GM21367 (cell line): ENCODE results near the gene TACSTD2.
A peak's percentile ranks its signal among the peaks of the same experiment; 100 is the strongest.
"Not testable (repeated sequence)": the region's sequence is repeated elsewhere in the genome, so short reads cannot be mapped to it uniquely, and the experiment has no call there.

ENCODE experiments used
- ATAC-seq: cut with Tn5 transposase; IDR thresholded peaks from one replicate; pipeline ENCODE4 v1.9.1; 2021; ENCODE audit not compliant: unreplicated experiment

TACSTD2 gene

GRCh38 chr1:58568271-58568860 lies 8.7 kb downstream of the TACSTD2 start:
- ATAC-seq = no peak

DNA sequence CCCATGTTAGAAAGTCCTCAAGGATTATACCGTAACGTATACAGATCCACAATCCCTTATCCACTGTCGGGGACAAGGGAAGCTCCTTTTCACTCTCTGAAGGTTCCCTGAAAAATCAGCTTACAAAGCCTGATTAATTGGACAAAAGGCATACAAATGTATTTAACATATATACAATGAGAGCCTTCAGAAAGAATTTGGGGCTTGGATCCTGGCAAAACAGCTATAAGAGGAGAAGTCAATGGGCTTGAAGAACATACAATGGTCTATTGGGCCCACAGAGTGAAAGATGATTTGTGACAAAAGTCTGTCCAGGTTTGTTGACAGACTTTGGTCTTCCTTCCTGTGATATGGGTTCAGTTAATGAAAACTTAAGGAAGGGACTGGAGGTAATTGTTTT lies 10.7 kb downstream of the TACSTD2 start:
- no peak for ATAC-seq

GRCh38 chr1:58563715-58564114 lies 13.3 kb downstream of the TACSTD2 start:
- not testable (repeated sequence) for ATAC-seq

- no peak for ATAC-seq
Measured at GRCh38 chr1:58561633-58562032, 15.4 kb downstream of the TACSTD2 start.

- ATAC-seq = no peak
Measured at GRCh38 chr1:58555393-58555792, 21.7 kb downstream of the TACSTD2 start.

DNA sequence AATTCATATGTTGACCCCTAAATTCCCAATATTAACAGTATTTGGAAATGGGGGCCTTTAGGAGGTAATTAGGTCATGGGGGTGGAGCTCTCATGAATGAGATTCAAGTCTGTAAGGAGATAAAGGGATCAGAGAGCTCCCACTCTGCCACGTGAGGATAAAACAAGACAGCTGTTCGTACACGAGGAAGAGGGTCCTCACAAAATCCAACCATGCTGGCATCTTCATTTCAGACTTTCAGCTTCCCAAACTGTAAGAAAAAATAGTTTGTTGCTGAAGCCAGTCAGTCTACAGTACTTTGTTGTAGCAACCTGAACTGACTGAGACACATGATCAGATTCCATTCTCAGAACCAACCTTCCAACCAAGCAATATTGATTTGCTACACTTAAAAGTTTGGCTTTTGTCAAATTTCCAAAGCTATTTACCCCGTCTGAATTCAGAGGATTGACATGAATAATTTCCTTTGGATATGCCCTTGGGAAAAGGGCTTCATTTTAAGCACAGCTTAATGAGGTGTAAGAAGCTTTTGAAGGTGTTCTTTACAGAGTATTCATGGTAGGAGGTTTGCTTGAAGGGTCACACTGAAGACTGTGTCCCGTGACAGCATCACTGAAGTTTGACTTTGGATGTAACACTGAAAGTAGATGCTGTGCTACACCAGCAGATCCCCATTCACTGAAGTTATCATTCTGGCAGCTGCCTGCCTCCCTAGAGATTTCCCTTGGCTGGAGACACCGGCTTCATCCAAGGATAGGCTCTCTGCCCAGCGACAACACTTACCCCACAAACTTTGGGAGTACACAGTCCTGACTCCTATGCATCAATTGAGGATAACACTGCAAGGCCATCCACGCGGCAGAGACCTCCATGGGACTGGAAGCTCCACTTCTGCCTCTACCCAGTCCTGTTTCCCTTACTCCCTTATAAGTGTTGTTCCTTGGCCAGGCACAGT lies 25.6 kb downstream of the TACSTD2 start:
- ATAC-seq = no peak

- ATAC-seq = not testable (repeated sequence)
Measured at GRCh38 chr1:58549291-58549690, 27.8 kb downstream of the TACSTD2 start.

GRCh38 chr1:58548371-58548770 lies 28.7 kb downstream of the TACSTD2 start:
- no peak for ATAC-seq

DNA sequence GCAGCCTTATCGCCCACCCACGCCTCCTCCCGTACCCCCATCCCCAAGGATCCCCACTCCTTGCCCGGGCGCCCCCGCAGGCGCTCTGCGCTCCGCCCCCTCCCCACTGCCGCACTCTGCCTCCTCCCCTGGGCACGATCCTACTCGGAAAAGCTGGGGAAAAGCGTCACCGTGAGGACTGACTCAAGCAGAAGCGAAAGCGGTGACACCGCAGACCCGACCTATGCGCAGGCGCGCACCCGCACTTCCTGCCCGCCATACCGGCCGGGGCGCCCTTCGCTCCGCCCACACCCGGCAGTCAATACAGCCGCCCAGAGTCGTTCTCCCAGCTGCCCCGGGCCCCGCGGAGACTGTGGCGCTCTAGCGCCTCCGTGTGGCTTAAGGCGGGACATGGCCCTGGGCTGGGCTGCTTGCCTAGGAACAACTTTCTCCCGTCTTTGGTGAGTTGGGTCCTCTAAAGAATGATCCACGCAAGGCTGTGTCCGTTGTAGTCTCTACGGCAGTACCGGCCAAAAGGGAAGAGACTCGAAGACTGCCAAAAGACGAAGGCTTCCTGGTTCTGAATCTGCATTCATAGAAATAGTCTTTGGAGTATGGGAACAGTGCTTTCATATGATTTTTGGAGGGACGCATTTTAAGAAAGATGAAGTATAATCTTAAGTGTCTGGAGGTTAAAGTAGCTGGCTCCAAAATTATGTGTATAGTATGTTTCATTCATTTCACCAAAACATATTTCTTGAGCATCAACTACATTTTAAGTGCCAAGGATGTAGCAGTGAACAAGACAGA lies 30.3 kb downstream of the TACSTD2 start, which contains the start of gene OMA1:
OMA1 (minus strand) TSS at position 207 of the 789 bp plus-strand sequence. CDS start 7,432 bp downstream, outside the sequence.
- ATAC-seq = peak; percentile 95

DNA sequence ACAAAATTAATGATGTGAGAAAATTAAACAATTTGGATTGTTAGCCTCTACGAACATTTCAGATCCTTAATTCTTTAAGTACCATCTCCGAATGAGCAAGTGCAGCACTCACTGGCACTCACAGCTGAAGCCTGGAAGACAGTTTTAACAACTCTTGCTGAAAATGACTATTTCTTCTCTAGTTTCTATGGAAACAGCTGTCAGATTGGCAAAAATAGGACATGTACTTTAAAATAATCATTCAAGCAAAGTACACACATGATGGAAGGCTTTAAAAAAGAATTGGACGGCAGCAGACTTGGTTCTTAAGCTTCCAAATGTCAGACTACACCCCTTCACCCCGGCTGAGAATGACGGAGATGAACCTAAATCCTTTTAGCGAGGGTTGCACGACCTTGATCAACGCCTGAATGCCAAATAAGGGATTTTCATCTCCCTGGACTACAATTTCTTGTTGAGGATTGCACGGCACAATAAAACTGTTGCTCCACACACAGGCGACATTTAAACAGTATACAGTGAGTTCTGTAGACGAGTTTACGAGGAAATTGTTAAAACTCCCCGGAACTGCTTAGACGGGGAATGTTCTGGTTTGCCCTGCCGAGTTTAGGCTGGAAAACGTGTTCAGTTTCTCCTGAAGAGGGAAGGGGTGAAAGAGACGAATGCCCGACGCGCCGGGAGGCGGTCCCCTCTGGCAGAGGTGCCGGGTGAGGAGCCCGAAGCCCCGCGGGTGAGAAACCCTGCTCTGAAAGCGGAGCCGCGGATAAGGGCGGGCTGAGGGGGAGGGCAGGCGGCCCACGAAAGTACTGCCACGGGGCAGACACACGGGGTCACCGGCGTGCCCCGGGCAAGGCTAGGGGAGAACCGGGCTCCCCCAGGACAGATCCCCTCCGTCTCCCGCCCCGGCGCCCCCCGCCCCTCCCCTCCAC lies 31.2 kb downstream of the TACSTD2 start:
- ATAC-seq = peak; percentile 41

- no peak for ATAC-seq
Measured at GRCh38 chr1:58543260-58543659, 33.8 kb downstream of the TACSTD2 start.

- ATAC-seq = no peak
Measured at GRCh38 chr1:58539553-58539952, 37.5 kb downstream of the TACSTD2 start.

DNA sequence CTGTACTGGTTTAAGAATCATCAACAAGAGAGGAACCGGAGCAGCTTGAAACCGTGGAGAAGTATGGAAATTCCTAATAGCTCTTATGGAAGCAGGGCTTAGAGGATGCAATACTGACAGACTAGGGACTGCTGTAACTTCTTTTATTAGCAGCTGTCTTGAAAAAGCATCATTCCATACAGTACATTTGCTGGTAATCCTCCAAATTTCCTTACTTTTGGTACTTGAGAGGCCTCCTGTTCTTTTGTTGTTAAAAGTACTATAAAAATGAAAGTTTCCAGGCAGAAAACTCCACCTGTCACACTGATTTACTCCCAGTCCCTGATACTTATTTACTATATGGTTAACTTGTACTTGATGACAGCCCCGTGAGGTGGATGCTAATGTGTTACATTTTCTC lies 38.2 kb downstream of the TACSTD2 start:
- ATAC-seq = no peak

- ATAC-seq = not testable (repeated sequence)
Measured at GRCh38 chr1:58531842-58532241, 45.2 kb downstream of the TACSTD2 start.

- no peak for ATAC-seq
Measured at GRCh38 chr1:58529284-58529683, 47.8 kb downstream of the TACSTD2 start.

DNA sequence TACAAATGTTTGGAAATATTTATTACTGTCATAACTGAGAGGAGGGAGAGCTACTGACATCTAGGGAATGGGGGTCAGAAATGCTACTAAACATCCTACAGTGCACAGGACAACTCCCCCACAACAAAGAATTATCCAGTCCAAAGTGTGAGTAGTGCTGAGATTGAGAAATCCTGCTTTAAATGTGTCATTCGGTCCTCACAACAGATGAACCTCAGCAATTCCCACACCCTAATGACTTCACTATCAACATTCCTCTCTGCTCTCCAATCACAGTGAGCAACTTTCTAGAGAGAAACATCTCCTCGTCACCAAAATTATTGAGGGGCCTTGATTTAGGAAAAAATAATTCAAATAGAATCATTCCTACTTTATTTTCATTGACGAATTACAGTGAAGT lies 48.5 kb downstream of the TACSTD2 start:
- no peak for ATAC-seq
